Measurements from ENCODE around the gene OR6J1. TPM values are rescaled to one million over a fixed set of nuclear protein-coding genes. Genes with fewer than 3 reads are reported as not detected.
A peak's percentile ranks its signal among the peaks of the same experiment; 100 is the strongest.

The OR6J1 gene
- total RNA-seq, 1 experiment from 2014 or later, result not detected

- TF ChIP-seq CTCF (conservative IDR thresholded peaks at IDR 0.05; ENCODE audit: low read depth, low read length), result no peak
- TF ChIP-seq EZH2phosphoT487 (IDR thresholded peaks at IDR 0.05; ENCODE audit: borderline replicate concordance, low read length), result no peak
- TF ChIP-seq EZH2 (IDR thresholded peaks at IDR 0.05; ENCODE audit: low read length, unreplicated experiment), result no peak
Measured at GRCh38 chr14:22658946-22659345, 14.8 kb upstream of the OR6J1 start.

GRCh38 chr14:22657861-22658260 lies 13.7 kb upstream of the OR6J1 start:
- H3K4me1 ChIP-seq (ENCODE audit: insufficient read depth, low read length), result peaks cover 4% of the 10 kb centered on the region; the same call in 1 of the 2 replicates
- TF ChIP-seq EZH2phosphoT487 (IDR thresholded peaks at IDR 0.05; ENCODE audit: borderline replicate concordance, low read length), result no peak
- peak; percentile 61 for TF ChIP-seq CTCF (conservative IDR thresholded peaks at IDR 0.05; ENCODE audit: low read depth, low read length)
- no peak overlapping the region for H3K27ac ChIP-seq (ENCODE audit: low read length)
- H4K20me1 ChIP-seq (ENCODE audit: low read length), result no peaks in the 10 kb centered on the region
- H3K27me3 ChIP-seq (ENCODE audit: low read length), result no peaks in the 10 kb centered on the region
- peak; percentile 58 for ATAC-seq
- no peak overlapping the region for H2AFZ ChIP-seq (ENCODE audit: low read length)
- H3K4me2 ChIP-seq (ENCODE audit: low read length), result no peak overlapping the region
- CTCF ChIA-PET, result interaction anchor here (0.5 to 1.0 kb wide), 7 partner anchors 16 to 213 kb away, joined by 3 to 10 read pairs (median 5); partner anchors contain the start of genes LRP10 and OXA1L
- no peaks in the 10 kb centered on the region for H3K9me3 ChIP-seq (ENCODE audit: low read length)
- POLR2A ChIA-PET (ENCODE audit: unreplicated experiment), result no interaction called here
- no TSS peak for BruUV-seq (replicated peaks)
- intact Hi-C loops (cut with micrococcal nuclease), result loop anchor here (1.0 to 10.0 kb wide), 4 partner anchors 54 to 343 kb away; partner anchors contain the start of gene SLC7A7
- no peaks in the 10 kb centered on the region for H3F3A ChIP-seq (ENCODE audit: low read length, unreplicated experiment)
- no peaks in the 10 kb centered on the region for H3K79me2 ChIP-seq (ENCODE audit: low read length)
- no peak overlapping the region for H3K4me3 ChIP-seq (ENCODE audit: low read length)
- no peak overlapping the region for H3K9ac ChIP-seq (ENCODE audit: low read length)
- H3K9me2 ChIP-seq (replicated peaks; ENCODE audit: low read length), result no peaks in the 10 kb centered on the region
- peak; percentile 52 for DNase-seq
- H3K36me3 ChIP-seq (ENCODE audit: low read depth, low read length), result no peaks in the 10 kb centered on the region

More at GRCh38 chr14:22658946-22659345, 14.8 kb upstream of the OR6J1 start:
- Histone ChIP-seq H3K36me3 (ENCODE audit: low read depth, low read length) (no peaks in the 10 kb centered on the region), H3K9ac (ENCODE audit: low read length) (no peak overlapping the region), H3K4me1 (ENCODE audit: insufficient read depth, low read length) (no peaks in the 10 kb centered on the region), H2AFZ (ENCODE audit: low read length) (no peak overlapping the region), H4K20me1 (ENCODE audit: low read length) (no peaks in the 10 kb centered on the region), H3K9me2 (replicated peaks; ENCODE audit: low read length) (no peaks in the 10 kb centered on the region), H3K4me3 (ENCODE audit: low read length) (no peak overlapping the region), H3K9me3 (ENCODE audit: low read length) (no peaks in the 10 kb centered on the region), H3K79me2 (ENCODE audit: low read length) (no peaks in the 10 kb centered on the region), H3K27me3 (ENCODE audit: low read length) (no peaks in the 10 kb centered on the region), H3K27ac (ENCODE audit: low read length) (no peak overlapping the region), H3K4me2 (ENCODE audit: low read length) (no peak overlapping the region), H3F3A (ENCODE audit: low read length, unreplicated experiment) (no peaks in the 10 kb centered on the region)
- ChIA-PET POLR2A (ENCODE audit: unreplicated experiment) (no interaction called here), CTCF (interaction anchor here (0.6 kb wide), 2 partner anchors 58 to 60 kb away, joined by 3 to 4 read pairs; no protein-coding TSS in a partner anchor)
- DNase-seq (no peak), ATAC-seq (no peak)
- no TSS peak for BruUV-seq (replicated peaks)
- intact Hi-C loops (cut with micrococcal nuclease), result loop anchor here (1.0 to 10.0 kb wide), 4 partner anchors 53 to 344 kb away; partner anchors contain the start of gene SLC7A7

- Histone ChIP-seq H4K20me1 (ENCODE audit: low read length) (no peaks in the 10 kb centered on the region), H3K79me2 (ENCODE audit: low read length) (no peaks in the 10 kb centered on the region), H2AFZ (ENCODE audit: low read length) (no peak overlapping the region), H3K36me3 (ENCODE audit: low read depth, low read length) (no peaks in the 10 kb centered on the region), H3K9me2 (replicated peaks; ENCODE audit: low read length) (no peaks in the 10 kb centered on the region), H3K4me3 (ENCODE audit: low read length) (no peak overlapping the region), H3K27me3 (ENCODE audit: low read length) (no peaks in the 10 kb centered on the region), H3F3A (ENCODE audit: low read length, unreplicated experiment) (no peaks in the 10 kb centered on the region), H3K9me3 (ENCODE audit: low read length) (no peaks in the 10 kb centered on the region), H3K27ac (ENCODE audit: low read length) (no peak overlapping the region), H3K4me2 (ENCODE audit: low read length) (no peak overlapping the region), H3K9ac (ENCODE audit: low read length) (no peak overlapping the region), H3K4me1 (ENCODE audit: insufficient read depth, low read length) (peaks cover 4% of the 10 kb centered on the region; the same call in 1 of the 2 replicates)
- ChIA-PET POLR2A (ENCODE audit: unreplicated experiment) (no interaction called here), CTCF (interaction anchor here (0.5 to 1.0 kb wide), 3 partner anchors 54 to 214 kb away, joined by 3 to 5 read pairs (median 3); partner anchors contain the start of genes LRP10 and OXA1L)
- no TSS peak for BruUV-seq (replicated peaks)
- ATAC-seq, result no peak
- DNase-seq, result no peak
- TF ChIP-seq EZH2 (IDR thresholded peaks at IDR 0.05; ENCODE audit: low read length, unreplicated experiment), result no peak
- TF ChIP-seq CTCF (conservative IDR thresholded peaks at IDR 0.05; ENCODE audit: low read depth, low read length), result no peak
- TF ChIP-seq EZH2phosphoT487 (IDR thresholded peaks at IDR 0.05; ENCODE audit: borderline replicate concordance, low read length), result no peak
- intact Hi-C loops (cut with micrococcal nuclease), result loop anchor here (5.0 to 10.0 kb wide), 3 partner anchors 55 to 342 kb away; partner anchors contain the start of gene SLC7A7
Measured at GRCh38 chr14:22656945-22657731, 13.0 kb upstream of the OR6J1 start.

Data from PC-3 (cell line).